SH-SY5Y (cell line): ENCODE data around the gene CNKSR3.

Source experiments
- GATA2 ChIP-seq: IDR thresholded peaks from 2 replicates; pipeline ENCODE4 v1.6.1; 2011; ENCODE audit warnings: mild to moderate bottlenecking, low read depth, low read length
- GATA3 ChIP-seq: IDR thresholded peaks from 2 replicates; pipeline ENCODE4 v1.6.1; 2011; ENCODE audit warnings: low read depth, mild to moderate bottlenecking, low read length, moderate library complexity

GRCh38 chr6:154359679-154360078, 150.8 kb downstream of the CNKSR3 start:
- TF ChIP-seq GATA3 (no peak), GATA2 (no peak)
